Neural progenitor cell (in vitro differentiated cells): ENCODE data around the gene ARHGEF39. TPM values are rescaled to one million over a fixed set of nuclear protein-coding genes. Genes with fewer than 3 reads are reported as not detected.

Source experiments
- DNase-seq: peaks from one replicate; pipeline ENCODE4 v3.0.0-alpha.2; 2016; ENCODE audit warnings: low spot score
- H2AFZ ChIP-seq: fragments of 200-600 bp; sonication (generic); replicated peaks from 2 replicates; pipeline ENCODE4 v1.6.1; 2016; ENCODE audit warnings: antibody characterized with exemption
- H3F3A ChIP-seq: fragments of 200-600 bp; sonication (generic); 2 replicates; pipeline ENCODE4 v1.6.1; 2016; ENCODE audit warnings: antibody characterized with exemption, low read depth
- H3K27ac ChIP-seq: fragments of 200-600 bp; sonication (generic); 2 replicates; pipeline ENCODE4 v1.5.1; 2016; ENCODE audit warnings: mild to moderate bottlenecking
- H3K27me3 ChIP-seq: fragments of 200-600 bp; sonication (generic); 2 replicates; pipeline ENCODE4 v1.6.1; 2016; ENCODE audit warnings: mild to moderate bottlenecking, moderate library complexity
- H3K36me3 ChIP-seq: fragments of 200-600 bp; sonication (generic); 2 replicates; pipeline ENCODE4 v1.5.1; 2016
- H3K4me1 ChIP-seq: fragments of 200-600 bp; sonication (generic); 2 replicates; pipeline ENCODE4 v1.6.1; 2016; ENCODE audit warnings: mixed run types
- H3K4me2 ChIP-seq: fragments of 200-600 bp; sonication (generic); 2 replicates; pipeline ENCODE4 v1.6.1; 2016
- H3K4me3 ChIP-seq: fragments of 200-600 bp; sonication (generic); 2 replicates; pipeline ENCODE4 v1.5.1; 2016
- H3K79me2 ChIP-seq: fragments of 200-600 bp; sonication (generic); 2 replicates; pipeline ENCODE4 v1.6.1; 2016; ENCODE audit warnings: low read depth
- H3K9ac ChIP-seq: fragments of 200-600 bp; sonication (generic); 2 replicates; pipeline ENCODE4 v1.6.1; 2016
- H3K9me3 ChIP-seq: fragments of 200-600 bp; sonication (generic); 2 replicates; pipeline ENCODE4 v1.5.1; 2016; ENCODE audit warnings: low read depth
- H4K20me1 ChIP-seq: fragments of 200-600 bp; sonication (generic); 2 replicates; pipeline ENCODE4 v1.6.1; 2016; ENCODE audit warnings: low read depth
- H3K27ac Mint-ChIP-seq: 3 replicates; pipeline ENCODE4 v1.8.0; 2021; ENCODE audit warnings: mixed read lengths
- H3K27me3 Mint-ChIP-seq: 2 replicates; pipeline ENCODE4 v1.8.0; 2022; ENCODE audit warnings: low read depth, mild to moderate bottlenecking, inconsistent platforms, moderate library complexity, mixed read lengths; ENCODE audit not compliant: insufficient read depth
- H3K36me3 Mint-ChIP-seq: 3 replicates; pipeline ENCODE4 v1.8.0; 2021; ENCODE audit warnings: mixed read lengths
- H3K4me1 Mint-ChIP-seq: 3 replicates; pipeline ENCODE4 v1.8.0; 2021; ENCODE audit warnings: mixed read lengths
- H3K4me3 Mint-ChIP-seq: 3 replicates; pipeline ENCODE4 v1.8.0; 2021; ENCODE audit warnings: mild to moderate bottlenecking, moderate library complexity, mixed read lengths
- H3K9me3 Mint-ChIP-seq: 3 replicates; pipeline ENCODE4 v1.8.0; 2020; ENCODE audit warnings: mixed read lengths
- CTCF ChIP-seq: fragments of 200-600 bp; sonication (generic); IDR thresholded peaks from 2 replicates; pipeline ENCODE4 v1.5.1; 2017; ENCODE audit warnings: antibody characterized with exemption, mild to moderate bottlenecking
- EZH2 ChIP-seq: fragments of 200-600 bp; sonication (generic); IDR thresholded peaks from 2 replicates; pipeline ENCODE4 v1.6.1; 2017; ENCODE audit warnings: antibody characterized with exemption, mild to moderate bottlenecking, moderate library complexity
- EZH2phosphoT487 ChIP-seq: fragments of 200-600 bp; sonication (generic); IDR thresholded peaks from 2 replicates; pipeline ENCODE4 v1.6.1; 2017; ENCODE audit warnings: antibody characterized with exemption
- total RNA-seq: library from RNA; depleted of rRNA; stranded (reverse); fragments of >200 nt; gene quantifications from 2 replicates; pipeline ENCODE4 v1.2.3, GENCODE V29; 2015; ENCODE audit warnings: low replicate concordance

Gene ARHGEF39
- total RNA-seq, 1 donor from 2014 or later, result 13.2 TPM

GRCh38 chr9:35696520-35697215, 31.7 kb upstream of the ARHGEF39 start:
- Mint-ChIP-seq H3K9me3 (no peaks in the 10 kb centered on the region), H3K4me3 (no peak overlapping the region), H3K27ac (no peak overlapping the region), H3K4me1 (peaks cover 4% of the 10 kb centered on the region), H3K36me3 (peaks cover 11% of the 10 kb centered on the region), H3K27me3 (peaks cover 3% of the 10 kb centered on the region)
- TF ChIP-seq EZH2, result no peak
- TF ChIP-seq CTCF, result peak; percentile 86
- Histone ChIP-seq H3K79me2 (no peaks in the 10 kb centered on the region), H3K36me3 (no peaks in the 10 kb centered on the region), H3K4me3 (no peak overlapping the region), H3K4me1 (no peaks in the 10 kb centered on the region), H3K4me2 (no peak overlapping the region), H3F3A (peaks cover 10% of the 10 kb centered on the region), H4K20me1 (peaks cover 4% of the 10 kb centered on the region), H3K9me3 (no peaks in the 10 kb centered on the region), H3K27me3 (no peaks in the 10 kb centered on the region), H3K27ac (no peak overlapping the region), H3K9ac (no peak overlapping the region), H2AFZ (no peak overlapping the region)
- peak; percentile 70 for DNase-seq

- peaks cover 10% of the 10 kb centered on the region for H3K4me1 Mint-ChIP-seq
- Histone ChIP-seq H3K36me3 (no peaks in the 10 kb centered on the region), H3K4me2 (no peak overlapping the region), H3K4me1 (peaks cover 4% of the 10 kb centered on the region), H3K9ac (no peak overlapping the region), H4K20me1 (peaks cover 4% of the 10 kb centered on the region), H3K27ac (no peak overlapping the region), H3K4me3 (no peak overlapping the region), H3K27me3 (no peaks in the 10 kb centered on the region), H3K9me3 (no peaks in the 10 kb centered on the region), H2AFZ (no peak overlapping the region), H3F3A (peaks cover 16% of the 10 kb centered on the region), H3K79me2 (no peaks in the 10 kb centered on the region)
- TF ChIP-seq EZH2 (no peak), EZH2phosphoT487 (no peak), CTCF (no peak)
- H3K9me3 Mint-ChIP-seq, result no peaks in the 10 kb centered on the region
- no peak for DNase-seq
- no peak overlapping the region for H3K27ac Mint-ChIP-seq
- H3K27me3 Mint-ChIP-seq, result peaks cover 6% of the 10 kb centered on the region
- peaks cover 11% of the 10 kb centered on the region for H3K36me3 Mint-ChIP-seq
- no peak overlapping the region for H3K4me3 Mint-ChIP-seq
These were observed 31.0 kb upstream of the ARHGEF39 start for GRCh38 chr9:35695943-35696401.

- Histone ChIP-seq H3K79me2 (peaks cover 19% of the 10 kb centered on the region), H3K4me3 (no peak overlapping the region), H3K4me2 (peak overlapping the region; percentile 89), H4K20me1 (peaks cover 4% of the 10 kb centered on the region), H3K27ac (no peak overlapping the region), H3K9ac (no peak overlapping the region), H3K27me3 (no peaks in the 10 kb centered on the region), H3K9me3 (no peaks in the 10 kb centered on the region), H3K36me3 (no peaks in the 10 kb centered on the region), H2AFZ (no peak overlapping the region), H3F3A (peaks cover 16% of the 10 kb centered on the region), H3K4me1 (peaks cover 10% of the 10 kb centered on the region)
- Mint-ChIP-seq H3K4me1 (peaks cover 31% of the 10 kb centered on the region), H3K9me3 (peaks cover 2% of the 10 kb centered on the region), H3K27ac (peak overlapping the region; percentile 42), H3K36me3 (peaks cover 4% of the 10 kb centered on the region), H3K27me3 (peaks cover 7% of the 10 kb centered on the region), H3K4me3 (peak overlapping the region; percentile 89)
- no peak for TF ChIP-seq EZH2phosphoT487
- TF ChIP-seq CTCF, result peak; percentile 8
- no peak for TF ChIP-seq EZH2
- DNase-seq, result peak; percentile 34
These were observed 26.8 kb upstream of the ARHGEF39 start for GRCh38 chr9:35691757-35692301.
